K562 (cell line): ENCODE results near the gene SLC25A45. TPM values are rescaled to one million over a fixed set of nuclear protein-coding genes. Genes with fewer than 3 reads are reported as not detected.
A peak's percentile ranks its signal among the peaks of the same experiment; 100 is the strongest.

Experiments
- ARNT ChIP-seq, 2 experiments: fragments of 450-650 bp; IDR thresholded peaks; 2 replicates each; pipeline ENCODE4 v1.6.1; 2016; ENCODE audit warnings: mild to moderate bottlenecking in 1 of 2
- ATF4 ChIP-seq: fragments of 450-650 bp; formaldehyde crosslinking; IDR thresholded peaks from 2 replicates; pipeline ENCODE4 v1.4.0; 2022; ENCODE audit warnings: mild to moderate bottlenecking, moderate library complexity
- CBX3 ChIP-seq, 2 experiments: IDR thresholded peaks; 1 replicate in 1 of 2; 2 replicates in 1 of 2; pipeline ENCODE4 v1.6.1; 2012; ENCODE audit warnings: inconsistent platforms in 2 of 2, low read length in 2 of 2, borderline replicate concordance in 1 of 2, control low read depth in 1 of 2
- CHCHD3 ChIP-seq: fragments of 250-450 bp; sonication (Bioruptor Pico); IDR thresholded peaks from 2 replicates; pipeline ENCODE4 v2.1.2; 2022; ENCODE audit warnings: mild to moderate bottlenecking
- DPF2 ChIP-seq: fragments of 450-650 bp; IDR thresholded peaks from 2 replicates; pipeline ENCODE4 v1.6.1; 2016
- ETV5 ChIP-seq: sonication (generic); formaldehyde crosslinking; IDR thresholded peaks from 2 replicates; pipeline ENCODE4 v1.4.0; 2020; ENCODE audit warnings: low read depth, mild to moderate bottlenecking, missing genetic modification reagents
- FOXJ2 ChIP-seq: fragments of 200-800 bp; sonication (Bioruptor generic); IDR thresholded peaks from 2 replicates; pipeline ENCODE4 v1.6.1; 2016; ENCODE audit warnings: missing genetic modification characterization, missing compliant biosample characterization
- FOXP1 ChIP-seq: sonication (generic); formaldehyde crosslinking; IDR thresholded peaks from 2 replicates; pipeline ENCODE4 v1.8.0; 2022; ENCODE audit warnings: mild to moderate bottlenecking, missing genetic modification reagents
- HMBOX1 ChIP-seq: sonication (generic); IDR thresholded peaks from 2 replicates; pipeline ENCODE4 v1.6.1; 2016
- HNRNPL ChIP-seq: fragments of 200-400 bp; formaldehyde crosslinking; IDR thresholded peaks from 2 replicates; pipeline ENCODE4 v1.6.1; 2017; ENCODE audit warnings: low read depth, mild to moderate bottlenecking, low read length
- HNRNPLL ChIP-seq: fragments of 200-400 bp; formaldehyde crosslinking; IDR thresholded peaks from 2 replicates; pipeline ENCODE4 v1.6.1; 2017; ENCODE audit warnings: low read length, low read depth, mild to moderate bottlenecking; ENCODE audit not compliant: poor library complexity, severe bottlenecking
- KDM1A ChIP-seq, 2 experiments: fragments of 450-650 bp; IDR thresholded peaks; 2 replicates each; pipeline ENCODE4 v1.6.1; 2016; ENCODE audit warnings: mild to moderate bottlenecking in 2 of 2
- KDM2B ChIP-seq: fragments of 250-450 bp; sonication (Bioruptor Pico); IDR thresholded peaks from 2 replicates; pipeline ENCODE4 v1.8.0; 2021; ENCODE audit warnings: mild to moderate bottlenecking, moderate library complexity
- MED1 ChIP-seq: sonication (generic); formaldehyde crosslinking; IDR thresholded peaks from 2 replicates; pipeline ENCODE4 v1.8.1; 2023; ENCODE audit warnings: missing genetic modification reagents, borderline replicate concordance
- MEIS2 ChIP-seq: fragments of 450-650 bp; IDR thresholded peaks from 2 replicates; pipeline ENCODE4 v1.6.1; 2014; ENCODE audit warnings: mild to moderate bottlenecking; ENCODE audit not compliant: partially characterized antibody
- PATZ1 ChIP-seq: fragments of 250-450 bp; sonication (Bioruptor Pico); IDR thresholded peaks from 2 replicates; pipeline ENCODE4 v1.5.0; 2020; ENCODE audit warnings: mild to moderate bottlenecking, borderline replicate concordance
- PTRF ChIP-seq: fragments of 450-650 bp; IDR thresholded peaks from 2 replicates; pipeline ENCODE4 v1.6.1; 2016; ENCODE audit warnings: mild to moderate bottlenecking, missing genetic modification characterization, missing compliant biosample characterization
- RBM34 ChIP-seq: fragments of 200-400 bp; formaldehyde crosslinking; IDR thresholded peaks from 2 replicates; pipeline ENCODE4 v1.6.1; 2018; ENCODE audit warnings: low read length, borderline replicate concordance; ENCODE audit not compliant: insufficient read depth
- SRF ChIP-seq, 2 experiments: fragments of 250-450, 450-650 bp in 1 of 2; sonication (Bioruptor Pico) in 1 of 2; sonication (generic) in 1 of 2; formaldehyde crosslinking; IDR thresholded peaks; 2 replicates each; pipeline versions ENCODE4 v1.5.0 to v1.5.1; 2020 to 2022; ENCODE audit warnings: mild to moderate bottlenecking in 1 of 2, missing genetic modification reagents in 1 of 2
- TARDBP ChIP-seq: fragments of 450-650 bp; IDR thresholded peaks from 2 replicates; pipeline ENCODE4 v1.6.1; 2016
- U2AF2 ChIP-seq: fragments of 200-400 bp; formaldehyde crosslinking; optimal IDR thresholded peaks from 2 replicates; pipeline ENCODE3; 2017; ENCODE audit warnings: low read depth, mild to moderate bottlenecking, low read length
- XRCC5 ChIP-seq: fragments of 200-400 bp; formaldehyde crosslinking; IDR thresholded peaks from 2 replicates; pipeline ENCODE4 v1.6.1; 2017; ENCODE audit warnings: low read depth, mild to moderate bottlenecking, low read length
- ZBTB17 ChIP-seq: fragments of 450-650 bp; formaldehyde crosslinking; IDR thresholded peaks from 2 replicates; pipeline ENCODE4 v1.4.0; 2020; ENCODE audit warnings: mild to moderate bottlenecking
- ZNF780A ChIP-seq: fragments of 250-450 bp; sonication (Bioruptor Pico); IDR thresholded peaks from 2 replicates; pipeline ENCODE4 v1.5.0; 2021; ENCODE audit warnings: mild to moderate bottlenecking
- polyA plus RNA-seq, 8 experiments: library from polyadenylated mRNA; depleted of rRNA in 4 of 8; stranded (reverse) in 5 of 8; unstranded in 3 of 8; fragments of >200 nt; fragmentation: Nextera tagmentation in 2 of 8; fragmentation: Illumina TruSeq in 1 of 8; extraction: Ambion mirVana in 2 of 8; extraction: Trizol in 1 of 8; gene quantifications; 2 replicates each; pipeline versions ENCODE4 v1.2.1 to v1.2.3, GENCODE V29; 2011 to 2014; ENCODE audit warnings: inconsistent platforms in 1 of 8, missing spikeins in 1 of 8
- total RNA-seq, 7 experiments: library from RNA; depleted of rRNA in 6 of 7; stranded (reverse); fragments of >200 nt in 6 of 7; fragmentation: Illumina TruSeq in 2 of 7; extraction: Trizol in 2 of 7; gene quantifications; 2 replicates each; pipeline versions ENCODE4 v1.2.1 to v1.2.3, GENCODE V29; 2011 to 2021; ENCODE audit warnings: low replicate concordance in 1 of 7

SLC25A45 gene
- total and polyA plus RNA-seq, 9 of the 15 experiments (the other 6 are each of a cell fraction or from before 2014, with no cell fraction given): 0.15 to 2.3 (median 0.68) TPM

GRCh38 chr11:65418681-65419459 is 36.4 kb upstream of the SLC25A45 start (continued):
- TF ChIP-seq HNRNPLL (peak; percentile 55), KDM1A (IDR thresholded peaks at IDR 0.05) (no peak), U2AF2 (no peak), CHCHD3 (no peak), KDM2B (CRISPR knock-in tag) (no peak), FOXP1 (CRISPR knock-in tag) (peak; percentile 74), HMBOX1 (peak; percentile 88), TARDBP (peak; percentile 76; the same call in 1 of the 2 replicates), ETV5 (peak; percentile 96), ATF4 (no peak), HNRNPL (no peak), CBX3 (IDR thresholded peaks at IDR 0.05; ENCODE audit: borderline replicate concordance in 1 of 2, low read length in 2 of 2) (peak in 1 of 2 experiments; percentile 77; a peak in 1 of 3 replicates), FOXJ2 (tag) (peak; percentile 81), MEIS2 (peak; percentile 73), RBM34 (no peak), PTRF (tag) (no peak), SRF (CRISPR knock-in tag; IDR thresholded peaks at IDR 0.05) (peak in 1 of 2 experiments; percentile 72; a peak in 2 of 4 replicates), ZNF780A (CRISPR knock-in tag) (peak; percentile 63; the same call in 1 of the 2 replicates), PATZ1 (no peak), ZBTB17 (CRISPR knock-in tag) (peak; percentile 47; the same call in 1 of the 2 replicates), XRCC5 (peak; percentile 45; the same call in 1 of the 2 replicates), MED1 (CRISPR knock-in tag) (no peak), ARNT (IDR thresholded peaks at IDR 0.05) (peak; percentile 68 to 89; a peak in 3 of 4 replicates), DPF2 (peak; percentile 90)
